HG03439 (cell line): ENCODE data around the gene C3orf18.

Experiments
- ATAC-seq: cut with Tn5 transposase; IDR thresholded peaks from one replicate; pipeline ENCODE4 v1.9.1; 2021; ENCODE audit warnings: mild to moderate bottlenecking, moderate library complexity; ENCODE audit not compliant: unreplicated experiment

The C3orf18 gene

GRCh38 chr3:50581459-50581842 lies 13.9 kb upstream of the C3orf18 start:
- ATAC-seq: no peak

GRCh38 chr3:50580683-50581458 lies 13.3 kb upstream of the C3orf18 start:
- ATAC-seq: no peak

- ATAC-seq: no peak
These were observed 9.8 kb upstream of the C3orf18 start for GRCh38 chr3:50577348-50577747.

- ATAC-seq: no peak
These were observed 7.8 kb upstream of the C3orf18 start for GRCh38 chr3:50575372-50575771.

GRCh38 chr3:50574444-50574831 lies 6.9 kb upstream of the C3orf18 start:
- ATAC-seq: no peak

- ATAC-seq: no peak
These were observed 6.3 kb upstream of the C3orf18 start for GRCh38 chr3:50573566-50574443.

GRCh38 chr3:50572801-50573371 lies 5.3 kb upstream of the C3orf18 start:
- no peak for ATAC-seq

- ATAC-seq: no peak
These were observed 4.6 kb upstream of the C3orf18 start for GRCh38 chr3:50572158-50572557.

GRCh38 chr3:50571486-50571885 lies 3.9 kb upstream of the C3orf18 start:
- ATAC-seq: no peak

- ATAC-seq: no peak
These were observed 3.1 kb upstream of the C3orf18 start for GRCh38 chr3:50570508-50571279.

GRCh38 chr3:50568947-50569749 lies 1.6 kb upstream of the C3orf18 start, which contains the start of gene HEMK1:
HEMK1 (plus strand) TSS chr3:50569522; CDS start chr3:50571105, 1,583 bp downstream.
- ATAC-seq: peak; percentile 71

- ATAC-seq: no peak
These were observed 549 bp downstream of the C3orf18 start for GRCh38 chr3:50567011-50567385.

- ATAC-seq: no peak
These were observed 3.2 kb downstream of the C3orf18 start for GRCh38 chr3:50564321-50564720.

- no peak for ATAC-seq
These were observed 3.7 kb downstream of the C3orf18 start for GRCh38 chr3:50563867-50564266.

- no peak for ATAC-seq
These were observed 4.7 kb downstream of the C3orf18 start for GRCh38 chr3:50562861-50563260.

- ATAC-seq: no peak
These were observed 7.8 kb downstream of the C3orf18 start for GRCh38 chr3:50559702-50560101.

GRCh38 chr3:50557915-50558314 lies 9.6 kb downstream of the C3orf18 start:
- ATAC-seq: no peak

GRCh38 chr3:50557106-50557505 lies 10.4 kb downstream of the C3orf18 start:
- ATAC-seq: no peak

GRCh38 chr3:50554553-50554952 lies 13.0 kb downstream of the C3orf18 start:
- no peak for ATAC-seq

GRCh38 chr3:50552598-50552997 lies 14.9 kb downstream of the C3orf18 start:
- no peak for ATAC-seq
